ENCODE results near the gene DALRD3.

GRCh38 chr3:49015765-49016164 is 2.6 kb downstream of the DALRD3 start:
- TF ChIP-seq CTCF (conservative IDR thresholded peaks at IDR 0.05) (no peak), ZFX (IDR thresholded peaks at IDR 0.05) (no peak)
